ENCODE data around the gene PRAF2. TPM values are rescaled to one million over a fixed set of nuclear protein-coding genes. Genes with fewer than 3 reads are reported as not detected.

The PRAF2 gene
- polyA plus RNA-seq, 1 donor, result 19.8 TPM

- DNase-seq (ENCODE audit: low read depth), result no peak
Measured at GRCh38 chrX:49072712-49073095, 1.1 kb downstream of the PRAF2 start.

GRCh38 chrX:49071877-49072711 is 1.7 kb downstream of the PRAF2 start:
- peak; percentile 49 for DNase-seq (ENCODE audit: low read depth)

DNA sequence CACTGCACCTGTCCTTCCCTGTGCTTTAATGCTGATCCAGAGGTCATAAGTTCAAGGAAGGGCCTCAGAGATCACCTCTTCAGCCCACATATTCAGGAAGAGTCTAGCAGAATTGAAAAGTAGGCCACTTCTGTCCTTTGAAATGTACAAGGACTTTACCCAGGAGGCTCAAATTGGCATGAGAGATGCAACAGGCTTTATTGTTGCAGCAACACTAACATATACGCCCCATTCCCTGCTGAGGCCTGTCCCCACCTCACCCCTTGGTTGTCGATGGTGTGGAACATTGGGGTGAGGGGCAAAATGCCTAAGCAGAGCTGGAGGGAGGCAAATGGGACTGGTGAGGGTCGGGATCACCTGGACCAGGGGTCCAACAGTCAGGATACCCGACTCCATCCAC is 2.8 kb downstream of the PRAF2 start:
- no peak for DNase-seq (ENCODE audit: low read depth)

DNA sequence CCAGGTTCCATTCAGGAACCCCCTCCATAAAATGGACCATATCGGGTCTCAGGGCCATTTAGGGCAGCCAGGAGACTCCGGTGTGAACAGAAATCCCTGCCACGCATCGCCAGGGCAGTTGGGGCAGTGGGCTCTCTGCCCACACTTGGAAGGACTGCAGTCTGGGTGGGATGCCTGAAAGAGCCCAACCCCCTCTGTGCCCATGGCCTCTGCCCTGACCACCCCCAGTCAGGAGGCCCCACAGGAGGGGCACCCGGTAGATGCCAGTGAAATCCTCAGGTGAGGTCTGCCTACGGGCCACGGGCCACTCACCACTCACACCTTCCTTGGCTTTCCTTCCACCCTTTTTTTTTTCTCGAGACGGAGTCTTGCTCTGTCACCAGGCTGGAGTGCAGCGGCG is 4.8 kb downstream of the PRAF2 start:
- DNase-seq (ENCODE audit: low read depth), result no peak

DNA sequence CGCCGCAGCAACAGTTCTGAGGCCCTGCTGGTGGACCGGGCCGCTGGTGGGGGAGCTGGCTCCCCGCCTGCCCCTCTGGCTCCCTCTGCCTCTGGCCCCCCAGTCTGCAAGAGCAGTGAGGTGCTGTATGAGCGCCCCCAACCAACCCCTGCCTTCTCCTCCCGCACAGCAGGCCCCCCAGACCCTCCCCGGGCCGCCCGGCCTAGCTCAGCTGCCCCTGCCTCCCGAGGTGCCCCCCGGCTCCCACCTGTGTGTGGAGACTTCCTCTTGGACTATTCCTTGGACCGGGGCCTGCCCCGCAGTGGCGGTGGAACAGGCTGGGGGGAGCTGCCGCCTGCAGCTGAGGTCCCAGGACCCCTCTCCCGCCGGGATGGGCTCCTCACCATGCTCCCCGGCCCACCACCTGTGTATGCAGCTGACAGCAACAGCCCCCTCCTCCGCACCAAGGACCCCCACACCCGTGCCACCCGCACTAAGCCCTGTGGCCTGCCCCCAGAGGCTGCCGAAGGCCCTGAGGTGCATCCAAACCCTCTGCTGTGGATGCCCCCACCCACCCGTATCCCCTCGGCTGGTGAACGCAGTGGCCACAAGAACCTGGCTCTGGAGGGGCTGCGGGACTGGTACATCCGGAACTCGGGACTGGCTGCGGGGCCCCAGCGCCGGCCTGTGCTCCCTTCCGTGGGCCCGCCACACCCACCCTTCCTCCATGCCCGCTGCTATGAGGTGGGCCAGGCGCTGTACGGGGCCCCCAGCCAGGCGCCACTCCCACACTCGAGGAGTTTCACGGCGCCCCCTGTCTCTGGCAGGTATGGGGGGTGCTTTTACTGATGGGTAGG is 6.3 kb downstream of the PRAF2 start:
- no peak for DNase-seq (ENCODE audit: low read depth)

DNA sequence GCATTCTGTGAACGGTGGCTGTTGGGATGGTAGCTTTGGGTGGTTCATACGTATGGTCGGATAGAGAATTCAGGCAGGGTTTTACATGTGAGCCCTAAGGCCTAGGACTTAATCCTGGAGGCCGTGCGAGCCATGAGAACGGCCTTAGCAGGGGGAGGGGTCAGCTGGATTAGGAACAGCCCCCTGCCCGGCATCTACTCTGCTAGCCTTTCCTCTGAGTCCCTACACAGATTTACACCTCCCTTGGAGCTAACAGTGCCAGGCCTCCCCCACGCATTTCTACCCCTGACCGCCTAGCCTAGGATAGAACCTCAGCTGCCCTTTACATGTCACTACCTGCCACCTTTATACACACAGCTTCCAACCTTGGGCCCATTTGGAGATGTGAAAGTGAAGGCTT is 7.1 kb downstream of the PRAF2 start:
- no peak for DNase-seq (ENCODE audit: low read depth)

- DNase-seq (ENCODE audit: low read depth), result no peak
Measured at GRCh38 chrX:49066278-49066677, 7.5 kb downstream of the PRAF2 start.

DNA sequence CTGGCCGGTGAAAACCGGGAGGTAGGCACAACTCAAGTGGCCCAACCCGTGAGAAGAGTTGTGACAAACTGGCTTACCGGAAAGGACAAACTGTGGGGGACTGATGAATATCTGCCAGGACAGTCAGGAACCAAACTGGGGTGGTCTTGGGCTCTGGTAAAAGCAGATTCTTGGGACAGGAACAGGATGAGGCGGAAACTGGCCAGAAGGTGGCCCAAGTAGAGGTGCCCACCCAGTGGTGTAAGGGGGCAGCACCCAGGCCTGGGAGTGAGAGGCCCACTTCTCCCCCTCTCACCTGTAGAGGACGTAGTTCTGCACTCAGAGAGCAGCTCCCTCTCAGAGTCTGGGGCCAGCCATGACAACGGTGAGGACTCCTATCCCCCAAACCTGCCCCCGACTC is 9.1 kb downstream of the PRAF2 start:
- DNase-seq (ENCODE audit: low read depth), result no peak

DNA sequence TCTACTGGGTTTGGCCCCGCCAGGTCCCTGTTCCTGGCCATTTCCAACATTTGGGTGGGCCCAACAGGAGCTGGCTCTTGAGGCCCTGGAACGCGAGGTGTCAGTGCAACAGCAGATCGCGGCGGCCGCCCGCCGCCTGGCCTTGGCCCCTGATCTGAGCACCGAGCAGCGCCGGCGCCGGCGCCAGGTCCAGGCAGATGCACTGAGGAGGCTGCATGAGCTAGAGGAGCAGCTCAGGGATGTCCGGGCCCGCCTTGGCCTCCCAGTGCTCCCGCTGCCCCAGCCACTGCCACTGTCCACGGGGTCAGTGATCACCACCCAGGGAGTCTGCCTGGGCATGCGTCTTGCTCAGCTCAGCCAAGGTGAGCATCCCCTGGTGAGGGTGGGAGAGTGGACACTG is 9.5 kb downstream of the PRAF2 start:
- DNase-seq (ENCODE audit: low read depth), result no peak

- no peak for DNase-seq (ENCODE audit: low read depth)
Measured at GRCh38 chrX:49063715-49064114, 10.1 kb downstream of the PRAF2 start.

DNA sequence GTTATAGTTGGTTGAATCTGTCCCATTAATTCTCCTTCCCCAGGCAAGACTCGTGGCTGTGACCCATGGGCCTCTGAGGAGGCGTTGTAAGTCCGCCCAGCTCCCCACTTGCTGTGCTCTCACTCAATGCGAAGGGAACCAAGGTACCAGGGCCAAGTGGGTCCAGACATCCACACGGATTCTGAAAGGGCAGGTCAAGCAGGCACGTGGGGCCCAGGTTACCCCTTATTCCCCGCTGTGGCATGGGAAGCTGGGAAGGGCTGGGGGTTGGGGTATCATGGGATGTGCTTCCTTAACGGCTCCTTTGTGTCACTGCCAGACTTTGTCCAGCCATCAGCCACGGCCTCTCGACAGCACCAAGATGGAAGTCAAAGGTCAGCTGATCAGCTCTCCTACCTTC is 11.9 kb downstream of the PRAF2 start:
- no peak for DNase-seq (ENCODE audit: low read depth)

GRCh38 chrX:49061490-49061889 is 12.3 kb downstream of the PRAF2 start:
- DNase-seq (ENCODE audit: low read depth), result no peak

DNA sequence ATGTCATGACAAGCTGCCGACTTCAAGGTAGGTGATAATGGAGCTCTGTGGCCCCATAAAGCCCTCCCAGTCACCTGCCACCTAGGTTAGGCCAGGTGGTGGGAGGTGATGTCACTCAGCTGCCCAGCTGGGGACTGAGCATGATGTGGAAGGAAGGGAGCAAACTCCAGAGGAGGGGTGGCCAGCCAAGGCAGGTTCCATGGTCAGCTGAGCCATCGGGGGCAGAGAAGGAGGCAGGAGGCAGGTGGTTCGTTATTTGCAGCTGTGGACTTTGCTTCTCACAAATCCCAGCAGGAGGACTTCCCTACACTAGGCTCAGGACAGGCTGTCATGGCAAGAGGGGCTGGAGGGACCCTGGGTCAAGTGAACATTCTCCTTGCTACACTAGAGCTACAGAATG is 12.9 kb downstream of the PRAF2 start:
- DNase-seq (ENCODE audit: low read depth), result no peak

- DNase-seq (ENCODE audit: low read depth), result no peak
Measured at GRCh38 chrX:49059681-49060085, 14.1 kb downstream of the PRAF2 start.

DNA sequence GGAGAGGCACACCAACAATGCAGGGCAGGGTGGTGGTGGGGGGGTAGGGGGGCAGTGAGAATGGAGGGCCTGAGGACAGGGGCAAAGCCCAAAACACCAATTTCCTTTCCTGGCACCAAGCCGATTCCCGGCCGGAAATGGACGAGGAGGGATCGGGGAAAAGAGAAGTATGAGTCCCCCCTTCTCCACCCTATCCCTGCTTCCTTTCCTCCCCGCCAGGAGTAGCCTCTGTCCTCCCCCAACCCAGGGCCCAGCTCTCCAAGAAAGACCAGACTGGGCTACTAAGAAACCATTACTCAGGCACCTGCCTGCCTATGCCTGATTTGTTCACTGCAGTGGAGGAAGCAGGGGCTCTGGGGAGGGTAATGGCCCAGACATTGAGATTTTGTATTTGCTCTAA is 14.6 kb downstream of the PRAF2 start:
- no peak for DNase-seq (ENCODE audit: low read depth)

DNA sequence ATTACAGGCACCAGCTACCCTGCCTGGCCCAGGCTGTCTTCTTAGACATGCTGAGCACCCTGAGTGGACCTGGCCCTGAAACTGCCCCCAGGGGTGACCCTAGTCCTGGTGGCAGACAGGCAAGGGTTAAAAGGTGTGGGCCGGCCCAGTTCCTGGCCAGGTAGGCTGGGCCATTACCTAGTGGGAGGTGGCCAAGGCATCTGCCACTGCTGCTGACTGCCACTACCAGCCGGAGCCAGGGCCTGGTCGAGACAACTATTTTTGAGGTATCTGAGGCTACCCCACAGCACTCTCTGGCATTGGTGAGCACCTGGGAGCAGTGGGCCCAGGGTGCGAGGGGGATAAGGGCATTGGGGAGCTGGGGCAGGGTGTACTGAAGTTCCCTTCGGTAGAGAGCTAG is 15.0 kb downstream of the PRAF2 start, which contains the start of gene CCDC120:
TSS of gene CCDC120 (plus strand) at position 206 of the 400 bp plus-strand sequence. CDS start 3,043 bp downstream, outside the sequence.
- DNase-seq (ENCODE audit: low read depth), result no peak

GRCh38 chrX:49054073-49054762 is 19.6 kb downstream of the PRAF2 start:
- no peak for DNase-seq (ENCODE audit: low read depth)

DNA sequence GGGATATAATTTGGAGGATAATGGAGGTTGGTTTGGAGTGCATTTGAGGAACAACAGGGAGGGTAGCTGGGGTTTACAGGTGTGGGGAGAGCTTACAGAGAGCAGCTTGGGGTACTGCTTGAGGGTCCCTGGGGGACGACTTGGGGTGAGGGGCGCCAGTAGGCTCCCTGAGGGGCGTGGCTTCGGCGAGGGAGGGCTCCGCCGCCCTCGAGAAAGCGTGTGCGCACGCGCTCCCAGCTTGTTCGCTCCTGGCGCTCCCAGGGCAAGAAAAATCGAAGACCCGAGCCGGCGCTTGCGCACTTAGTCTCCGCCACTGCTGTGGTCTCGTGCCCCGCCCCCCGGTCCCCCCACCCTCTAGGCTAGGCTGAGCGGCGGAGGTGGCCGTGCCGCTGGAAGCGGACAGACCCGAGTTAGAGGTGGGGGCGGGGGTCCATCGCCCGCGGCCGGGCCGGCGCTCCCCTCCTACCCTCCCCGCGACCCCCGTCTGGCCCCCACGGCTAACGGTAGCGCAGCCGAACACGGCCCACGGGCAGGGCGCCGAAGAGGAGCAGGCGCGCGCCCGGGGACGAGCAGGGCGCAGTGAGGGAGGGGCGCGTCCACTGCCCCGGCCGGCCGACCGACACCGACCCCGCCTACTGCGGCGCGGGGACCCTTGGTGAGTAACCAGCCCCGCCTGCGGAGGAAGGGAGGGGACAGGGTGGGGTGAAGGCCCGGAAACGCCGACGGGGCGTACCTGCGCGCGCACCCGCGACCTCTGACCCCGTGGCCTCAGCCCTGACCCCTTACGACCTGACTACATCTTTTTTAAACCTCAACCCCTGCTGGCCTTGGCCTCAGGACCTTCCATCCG is 20.4 kb downstream of the PRAF2 start:
- no peak for DNase-seq (ENCODE audit: low read depth)

DNA sequence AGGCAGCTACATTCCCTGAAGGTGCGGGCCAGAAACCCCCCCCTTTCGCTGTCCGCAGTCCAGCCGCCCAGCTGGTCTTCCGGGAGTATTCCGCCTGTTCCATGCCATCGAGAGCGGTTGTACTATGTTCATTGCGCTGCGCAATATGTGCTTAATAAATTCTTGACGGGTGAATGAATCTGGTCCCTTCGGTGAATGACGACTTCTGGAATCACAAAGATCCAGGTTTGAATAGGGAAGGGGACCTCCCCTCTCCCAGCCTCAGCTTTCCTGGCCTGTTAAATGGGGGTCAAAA is 29.9 kb downstream of the PRAF2 start:
- DNase-seq (ENCODE audit: low read depth), result no peak

DNA sequence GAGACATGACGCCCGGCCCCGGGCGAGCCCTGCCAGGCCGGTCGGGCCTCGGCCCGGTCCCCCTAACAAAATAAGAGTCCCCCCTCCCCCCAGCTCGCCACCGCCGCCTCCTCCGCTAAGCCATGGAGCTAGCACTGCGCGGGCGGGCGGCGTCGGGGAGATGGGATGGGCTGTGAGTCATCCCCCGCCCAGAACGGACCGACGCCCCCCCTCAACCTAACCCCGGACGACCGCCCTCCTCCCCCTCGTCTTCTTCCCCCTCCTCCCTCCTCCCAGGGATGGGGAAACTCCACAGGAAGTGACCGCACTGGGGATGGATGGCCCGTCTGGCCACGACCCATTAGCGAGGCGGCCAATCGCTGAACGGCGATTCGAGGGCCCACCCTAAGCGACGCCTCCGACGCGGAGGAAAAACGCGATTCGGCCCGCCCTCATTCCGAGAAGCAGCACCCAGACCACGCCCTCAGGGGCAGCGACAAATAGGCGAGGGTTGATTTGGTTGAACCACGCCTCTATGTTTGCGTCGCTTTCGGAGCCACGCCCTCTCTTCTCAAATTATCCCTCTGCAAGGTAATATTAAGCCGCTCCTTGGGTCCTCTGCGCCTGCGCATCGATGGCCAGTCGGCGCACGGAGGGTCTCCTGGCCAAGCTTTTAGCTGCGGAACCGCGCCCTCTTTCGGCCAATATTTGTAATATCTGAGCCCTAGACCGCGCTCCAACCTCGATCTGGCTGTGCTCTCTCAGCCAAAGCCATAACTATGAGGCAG is 30.4 kb downstream of the PRAF2 start, which contains the start of gene TFE3:
TSS of gene TFE3 (minus strand) at position 138 of the 767 bp plus-strand sequence. CDS start at position 7, 131 bp downstream.
- peak; percentile 96 for DNase-seq (ENCODE audit: low read depth)

Measured in forelimb muscle (tissue), 1 donor.